Measurements from ENCODE around the gene ETV3L. TPM values are rescaled to one million over a fixed set of nuclear protein-coding genes. Genes with fewer than 3 reads are reported as not detected.
"Not testable (repeated sequence)": the region's sequence is repeated elsewhere in the genome, so short reads cannot be mapped to it uniquely, and the experiment has no call there.

The ETV3L gene
- polyA plus RNA-seq, 1 donor, result not detected

DNA sequence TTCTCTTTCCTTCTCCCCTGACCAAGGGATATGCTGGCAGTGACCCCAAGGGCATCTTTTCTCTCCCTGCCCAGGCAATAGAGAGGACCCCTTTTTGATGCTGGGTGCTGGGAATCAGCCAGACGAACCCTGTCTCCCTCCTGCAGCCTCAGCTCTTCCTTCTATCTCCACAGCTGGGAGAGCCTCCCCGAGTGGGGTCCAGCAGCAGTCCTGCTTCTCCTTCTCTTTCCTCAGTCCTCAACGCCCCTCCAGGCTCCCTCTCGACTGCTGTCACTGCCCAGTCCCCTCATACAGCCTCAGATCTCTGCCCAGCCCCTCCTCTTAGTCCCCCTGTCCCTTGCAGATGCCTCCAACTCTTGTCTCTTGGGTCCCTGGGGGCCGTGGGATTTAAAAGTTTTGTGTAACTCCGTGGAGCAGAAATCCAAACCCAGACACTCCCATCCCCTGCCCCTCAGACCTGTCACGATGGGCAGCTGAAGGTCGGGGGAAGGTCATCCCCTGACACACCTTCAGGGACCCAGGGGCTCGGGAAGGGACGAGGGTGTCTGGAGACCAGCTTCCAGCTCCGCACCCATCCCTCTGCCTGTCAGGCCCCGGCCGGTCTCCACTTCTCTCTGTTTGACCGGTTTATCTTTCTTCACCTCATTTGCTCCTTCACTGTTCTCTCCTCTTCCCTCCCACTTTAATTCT is 5.8 kb upstream of the ETV3L start:
- DNase-seq, result no peak

- DNase-seq, result no peak
Observed at GRCh38 chr1:157104598-157105293, 5.1 kb upstream of the ETV3L start.

GRCh38 chr1:157103268-157103667 is 3.7 kb upstream of the ETV3L start:
- no peak for DNase-seq

DNA sequence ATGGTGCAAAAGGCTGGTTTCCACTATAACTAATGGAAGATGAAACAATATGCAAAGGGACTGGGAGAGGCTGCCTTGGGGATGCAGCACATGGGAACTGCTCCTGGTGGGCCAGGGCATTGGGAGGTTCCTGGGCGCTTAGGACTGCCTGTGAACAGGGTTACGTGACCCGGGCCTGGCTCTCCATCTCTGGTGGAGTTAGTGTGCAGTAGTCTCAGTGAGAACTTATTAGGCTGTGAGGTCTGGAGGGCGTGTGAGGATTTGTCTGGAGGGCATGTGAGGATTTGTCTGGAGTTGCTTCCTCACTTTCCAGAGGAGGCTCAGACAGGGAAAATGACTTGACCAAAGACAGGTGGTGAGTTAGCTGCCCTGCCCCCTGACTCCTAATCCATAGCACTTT is 1.5 kb upstream of the ETV3L start:
- DNase-seq, result no peak

GRCh38 chr1:157098987-157099632 is 498 bp downstream of the ETV3L start:
- DNase-seq, result not testable (repeated sequence)

- DNase-seq, result no peak
Observed at GRCh38 chr1:157098519-157098918, 1.1 kb downstream of the ETV3L start.

DNA sequence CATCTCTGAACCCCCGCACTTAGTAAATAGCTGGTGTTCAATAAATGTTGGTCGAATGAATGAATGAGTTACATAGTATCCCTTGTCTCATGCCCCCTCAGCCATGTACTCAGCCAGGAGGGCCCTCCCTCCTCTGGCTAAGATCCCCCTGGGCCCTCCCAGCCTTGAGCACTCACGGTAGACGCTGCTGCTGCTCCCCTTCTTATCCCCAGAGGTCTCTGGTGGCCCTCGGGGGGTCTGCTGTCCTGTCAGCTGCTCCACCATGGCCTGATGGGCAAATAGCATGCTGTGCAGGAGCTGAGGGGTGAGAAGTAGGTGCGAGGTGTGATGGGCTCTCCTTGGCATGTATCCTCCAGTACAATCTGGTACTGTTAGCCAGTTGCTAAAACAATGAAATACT is 1.9 kb downstream of the ETV3L start:
- DNase-seq, result no peak

DNA sequence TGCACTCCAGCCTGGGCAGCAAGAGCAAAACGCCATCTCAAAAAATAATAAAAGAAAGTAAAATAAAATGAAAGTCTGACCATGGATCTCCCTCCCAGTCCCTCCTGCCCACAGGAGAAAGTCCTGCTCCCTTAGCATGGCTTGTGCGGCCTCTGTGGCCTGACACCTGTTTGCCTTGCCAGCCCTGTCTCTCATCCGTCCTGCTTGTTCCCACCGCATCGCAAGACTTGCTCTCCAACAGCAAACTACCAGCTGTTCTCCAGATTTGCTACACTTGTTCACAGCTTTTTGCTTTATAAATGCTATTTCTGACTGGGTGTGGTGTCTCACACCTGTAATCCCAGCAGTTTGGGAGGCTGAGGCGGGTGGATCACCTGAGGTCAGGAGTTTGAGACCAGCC is 2.7 kb downstream of the ETV3L start:
- no peak for DNase-seq

- DNase-seq, result no peak
Observed at GRCh38 chr1:157095551-157095950, 4.1 kb downstream of the ETV3L start.

DNA sequence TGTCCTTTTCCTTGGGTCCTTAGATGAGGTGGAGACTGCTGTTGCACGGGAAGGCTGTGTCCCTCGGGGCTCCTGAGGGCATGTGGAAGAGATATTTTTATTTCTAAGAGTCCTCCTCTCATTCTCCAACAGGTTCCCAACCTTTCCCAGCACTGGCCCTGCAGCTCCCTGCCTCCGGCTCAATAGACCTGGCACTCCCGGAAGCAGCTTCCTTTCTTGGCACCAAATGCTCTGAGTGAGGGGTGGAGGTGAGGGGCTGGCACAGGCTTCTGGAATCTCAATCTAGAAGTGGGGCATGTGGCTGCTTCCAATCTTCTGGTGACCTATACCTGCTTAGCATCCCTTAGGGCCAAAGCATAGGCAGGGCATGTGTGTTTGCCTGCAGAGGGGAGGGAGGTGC is 4.5 kb downstream of the ETV3L start:
- DNase-seq, result no peak

GRCh38 chr1:157092831-157093230 is 6.8 kb downstream of the ETV3L start:
- DNase-seq, result no peak

DNA sequence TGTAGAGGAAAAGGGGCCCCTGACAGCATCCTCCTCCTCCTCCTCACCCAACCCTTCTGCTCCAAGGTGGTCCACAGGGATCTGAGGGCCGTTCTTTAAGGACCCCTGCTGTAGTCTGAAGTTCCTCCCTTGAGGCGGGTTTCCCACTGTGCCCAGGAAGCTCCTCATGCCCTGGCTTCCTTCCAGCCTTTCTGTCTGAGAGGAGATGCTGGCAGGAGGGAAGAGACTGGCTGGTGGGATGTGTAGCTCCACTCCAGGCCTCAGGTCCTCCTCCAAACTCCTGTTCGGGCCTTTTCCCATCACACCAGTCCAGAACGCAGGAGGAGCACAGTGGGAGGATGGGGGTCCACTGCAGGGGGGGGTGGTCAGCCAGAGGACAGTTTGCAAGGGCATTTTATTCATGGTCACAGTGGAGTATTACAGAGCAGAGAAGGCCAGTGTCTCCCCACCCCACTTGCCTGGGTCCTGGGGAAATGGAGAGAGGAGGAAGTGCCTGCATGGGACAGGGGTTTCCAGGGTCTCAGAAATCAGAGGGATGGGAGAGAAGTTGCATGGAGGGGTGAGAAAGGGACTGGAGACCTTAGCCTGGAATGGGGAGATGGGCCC is 7.8 kb downstream of the ETV3L start:
- no peak for DNase-seq

- no peak for DNase-seq
Observed at GRCh38 chr1:157091186-157091585, 8.4 kb downstream of the ETV3L start.

- DNase-seq, result no peak
Observed at GRCh38 chr1:157090771-157091170, 8.8 kb downstream of the ETV3L start.

DNA sequence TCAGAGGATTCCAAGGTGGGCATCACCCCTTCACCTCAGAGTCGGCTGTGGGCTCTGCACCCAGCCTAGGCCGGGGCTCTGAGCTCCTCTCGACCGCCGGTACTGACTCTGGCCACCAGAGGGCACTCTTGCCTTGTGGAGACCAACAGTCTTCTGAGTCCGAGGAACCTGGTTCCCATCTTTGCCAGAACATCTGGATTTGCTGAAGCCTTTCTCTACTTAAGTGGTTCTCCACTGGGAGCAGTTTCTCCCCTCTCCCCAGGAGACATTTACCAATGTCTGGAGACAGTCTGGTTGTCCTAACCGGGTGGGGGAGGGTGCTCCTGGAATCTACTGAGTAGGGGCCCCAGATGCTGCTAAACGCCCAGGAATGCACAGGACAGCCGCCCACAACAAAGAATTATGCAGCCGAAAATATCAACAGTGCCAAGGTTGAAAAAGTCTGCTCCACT is 9.4 kb downstream of the ETV3L start:
- peak; percentile 79 for DNase-seq

- no peak for DNase-seq
Observed at GRCh38 chr1:157089789-157090188, 9.8 kb downstream of the ETV3L start.

DNA sequence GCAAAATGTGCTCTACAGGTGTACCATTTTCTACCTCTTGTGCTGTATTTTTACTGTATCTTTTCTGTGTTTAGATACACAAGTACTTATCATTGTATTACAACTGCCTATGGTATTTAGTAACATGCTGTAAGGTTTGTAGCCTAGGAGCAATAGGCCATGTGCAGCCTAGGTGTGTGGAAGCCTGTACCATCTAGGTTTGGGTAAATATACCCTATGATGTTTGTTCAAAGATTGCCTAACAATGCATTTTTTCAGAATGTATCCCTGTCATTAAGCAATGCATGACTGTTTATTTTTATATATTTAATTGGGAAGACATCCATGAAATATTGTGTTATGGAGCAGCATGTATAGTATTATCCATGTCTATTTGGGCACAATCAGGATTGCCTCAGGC is 11.0 kb downstream of the ETV3L start:
- DNase-seq, result no peak

- no peak for DNase-seq
Observed at GRCh38 chr1:157087030-157087429, 12.6 kb downstream of the ETV3L start.

DNA sequence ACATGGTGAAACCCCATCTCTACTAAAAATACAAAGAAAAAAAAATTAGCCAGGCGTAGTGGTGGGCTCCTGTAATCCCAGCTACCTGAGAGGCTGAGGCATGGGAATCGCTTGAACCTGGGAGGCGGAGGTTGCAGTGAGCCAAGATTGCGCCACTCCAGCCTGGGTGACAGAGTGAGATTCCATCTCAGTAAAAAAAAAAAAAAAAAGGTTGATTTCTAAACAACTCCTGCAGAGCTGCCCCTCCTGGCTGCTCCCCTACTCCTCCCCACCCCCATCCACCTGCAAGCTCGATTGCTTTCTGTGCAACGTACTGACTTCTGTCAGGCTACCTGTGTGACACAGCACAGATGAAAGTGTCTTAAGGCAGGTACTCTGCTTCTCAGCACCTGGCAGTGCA is 13.3 kb downstream of the ETV3L start:
- DNase-seq, result no peak

DNA sequence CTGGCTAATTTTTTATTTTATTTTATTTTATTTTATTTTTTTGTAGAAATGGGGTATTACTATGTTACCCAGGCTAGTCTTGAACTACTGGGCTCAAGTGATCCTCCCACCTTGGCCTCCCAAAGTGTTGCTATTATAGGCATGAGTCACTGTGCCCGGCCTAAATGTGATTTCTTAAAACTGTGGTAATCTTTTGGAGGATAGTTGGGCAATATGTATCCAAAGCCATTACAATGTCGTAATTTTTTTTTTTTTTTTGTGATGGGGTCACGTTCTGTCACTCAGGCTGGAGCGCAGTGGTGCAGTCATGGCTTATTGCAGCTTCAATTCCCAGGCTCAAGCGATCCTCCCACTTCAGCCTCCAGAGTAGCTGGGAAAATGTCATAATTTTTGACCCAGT is 14.2 kb downstream of the ETV3L start:
- DNase-seq, result no peak

GRCh38 chr1:157084720-157085119 is 14.9 kb downstream of the ETV3L start:
- DNase-seq, result no peak

GRCh38 chr1:157081707-157082106 is 17.9 kb downstream of the ETV3L start:
- no peak for DNase-seq

DNA sequence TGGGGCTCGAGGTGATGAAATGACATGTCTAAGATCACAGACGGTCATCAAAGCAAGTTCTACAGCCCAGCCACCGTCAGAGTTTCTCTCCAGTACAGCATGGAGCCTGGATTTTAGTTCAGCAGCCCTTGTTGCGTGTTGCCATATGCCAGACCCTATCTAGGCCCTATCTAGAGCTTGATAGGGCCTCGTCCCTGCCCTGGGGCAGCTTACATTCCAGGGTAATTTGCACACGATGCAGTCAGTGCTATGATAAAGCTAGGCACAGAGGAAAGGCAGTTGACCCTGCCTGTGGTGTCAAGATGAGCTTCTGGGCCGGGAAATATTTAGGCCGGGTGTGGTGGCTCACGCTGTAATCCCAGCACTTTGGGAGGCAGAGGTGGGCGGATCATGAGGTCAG is 18.9 kb downstream of the ETV3L start:
- no peak for DNase-seq

Measured in left kidney (tissue), 2 donors.